Inferior parietal cortex (tissue), 1 donor: ENCODE results near the gene ACBD6.
"Not testable (repeated sequence)": the region's sequence is repeated elsewhere in the genome, so short reads cannot be mapped to it uniquely, and the experiment has no call there.

Experiments used
- DNase-seq: peaks from one replicate; pipeline ENCODE4 v3.0.0-alpha.2; 2016; ENCODE audit errors: extremely low spot score

The ACBD6 gene

GRCh38 chr1:180421145-180421544, 81.2 kb downstream of the ACBD6 start:
- not testable (repeated sequence) for DNase-seq

- peak; percentile 11 for DNase-seq
Measured at GRCh38 chr1:180415985-180416633, 86.3 kb downstream of the ACBD6 start.

GRCh38 chr1:180415236-180415848, 87.0 kb downstream of the ACBD6 start:
- DNase-seq = no peak

- DNase-seq = no peak
Measured at GRCh38 chr1:180412583-180412982, 89.8 kb downstream of the ACBD6 start.

GRCh38 chr1:180408128-180408527, 94.2 kb downstream of the ACBD6 start:
- not testable (repeated sequence) for DNase-seq

- DNase-seq = no peak
Measured at GRCh38 chr1:180407051-180407450, 95.3 kb downstream of the ACBD6 start.

GRCh38 chr1:180402551-180402950, 99.8 kb downstream of the ACBD6 start:
- DNase-seq = no peak

GRCh38 chr1:180402001-180402400, 100.4 kb downstream of the ACBD6 start:
- DNase-seq = no peak

GRCh38 chr1:180397175-180397574, 105.2 kb downstream of the ACBD6 start:
- DNase-seq = no peak

- no peak for DNase-seq
Measured at GRCh38 chr1:180392427-180393145, 109.8 kb downstream of the ACBD6 start.

- no peak for DNase-seq
Measured at GRCh38 chr1:180392020-180392419, 110.4 kb downstream of the ACBD6 start.

GRCh38 chr1:180387413-180387812, 115.0 kb downstream of the ACBD6 start:
- no peak for DNase-seq

GRCh38 chr1:180386745-180387367, 115.5 kb downstream of the ACBD6 start:
- no peak for DNase-seq

- DNase-seq = no peak
Measured at GRCh38 chr1:180385144-180385543, 117.2 kb downstream of the ACBD6 start.

GRCh38 chr1:180384286-180385005, 117.9 kb downstream of the ACBD6 start:
- DNase-seq = no peak

- DNase-seq = no peak
Measured at GRCh38 chr1:180382326-180383115, 119.9 kb downstream of the ACBD6 start.

GRCh38 chr1:180381184-180381580, 121.2 kb downstream of the ACBD6 start:
- DNase-seq = no peak

GRCh38 chr1:180380259-180381183, 121.9 kb downstream of the ACBD6 start:
- no peak for DNase-seq

- DNase-seq = no peak
Measured at GRCh38 chr1:180376800-180377199, 125.6 kb downstream of the ACBD6 start.

GRCh38 chr1:180376253-180376652, 126.1 kb downstream of the ACBD6 start:
- DNase-seq = no peak
